ENCODE results near the gene SARS1. TPM values are rescaled to one million over a fixed set of nuclear protein-coding genes. Genes with fewer than 3 reads are reported as not detected.
A peak's percentile ranks its signal among the peaks of the same experiment; 100 is the strongest.

SARS1 gene
- total and polyA plus RNA-seq, 2 of the 13 experiments (the other 11 are each of a cell fraction or from before 2014, with no cell fraction given) = 103 to 134 TPM

DNA sequence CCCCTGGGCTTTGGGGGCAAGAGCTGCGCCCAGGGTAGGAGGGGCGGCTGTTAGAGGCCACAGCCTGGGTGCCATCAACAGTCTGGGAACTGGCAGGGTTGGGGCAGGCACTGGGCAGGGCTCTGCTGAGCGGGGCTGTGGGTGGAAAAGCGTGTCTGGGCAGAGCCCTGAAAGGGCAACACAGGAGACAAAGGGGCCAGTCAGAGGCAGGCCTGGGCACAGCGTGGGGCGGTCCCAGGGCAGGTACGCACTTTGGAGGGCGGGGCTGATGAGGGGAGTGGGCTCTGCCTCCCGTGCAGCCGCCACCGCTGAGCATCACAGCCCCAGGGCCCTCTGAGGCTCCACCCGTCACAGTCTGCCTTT, 49.5 kb downstream of the SARS1 start:
- POLR2A ChIA-PET = interaction anchor here (1.2 to 1.8 kb wide), 2 partner anchors 13 to 135 kb away, joined by 4 to 6 read pairs; partner anchors contain the start of gene SORT1
- FAIRE-seq (no peak), ATAC-seq (peak; percentile 13), DNase-seq (ENCODE audit: low spot score) (no peak)
- TF ChIP-seq NCOA1 (CRISPR knock-in tag; IDR thresholded peaks at IDR 0.05) = peak; percentile 41; the same call in 1 of the 2 replicates
- peak; percentile 50 for TF ChIP-seq ZNF883 (CRISPR knock-in tag; IDR thresholded peaks at IDR 0.05; ENCODE audit: not compliant biosample characterization)
- no peak for TF ChIP-seq TAF1 (CRISPR knock-in tag; IDR thresholded peaks at IDR 0.05)
- TF ChIP-seq GFI1 (CRISPR knock-in tag; IDR thresholded peaks at IDR 0.05; ENCODE audit: borderline replicate concordance) = 0 out of 2 replicates have a peak, but pooled peaks have one; percentile 17
- no peak for TF ChIP-seq ZNF781 (CRISPR knock-in tag; IDR thresholded peaks at IDR 0.05; ENCODE audit: borderline replicate concordance, not compliant biosample characterization)
- TF ChIP-seq, protein P1, sequence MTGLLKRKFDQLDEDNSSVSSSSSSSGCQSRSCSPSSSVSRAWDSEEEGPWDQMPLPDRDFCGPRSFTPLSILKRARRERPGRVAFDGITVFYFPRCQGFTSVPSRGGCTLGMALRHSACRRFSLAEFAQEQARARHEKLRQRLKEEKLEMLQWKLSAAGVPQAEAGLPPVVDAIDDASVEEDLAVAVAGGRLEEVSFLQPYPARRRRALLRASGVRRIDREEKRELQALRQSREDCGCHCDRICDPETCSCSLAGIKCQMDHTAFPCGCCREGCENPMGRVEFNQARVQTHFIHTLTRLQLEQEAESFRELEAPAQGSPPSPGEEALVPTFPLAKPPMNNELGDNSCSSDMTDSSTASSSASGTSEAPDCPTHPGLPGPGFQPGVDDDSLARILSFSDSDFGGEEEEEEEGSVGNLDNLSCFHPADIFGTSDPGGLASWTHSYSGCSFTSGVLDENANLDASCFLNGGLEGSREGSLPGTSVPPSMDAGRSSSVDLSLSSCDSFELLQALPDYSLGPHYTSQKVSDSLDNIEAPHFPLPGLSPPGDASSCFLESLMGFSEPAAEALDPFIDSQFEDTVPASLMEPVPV (CRISPR knock-in tag; IDR thresholded peaks at IDR 0.05) = 0 out of 2 replicates have a peak, but pooled peaks have one; percentile 41
- 0 out of 2 replicates have a peak, but pooled peaks have one; percentile 45 for TF ChIP-seq ZNF607 (CRISPR knock-in tag; IDR thresholded peaks at IDR 0.05; ENCODE audit: borderline replicate concordance)
- TF ChIP-seq, protein P2, sequence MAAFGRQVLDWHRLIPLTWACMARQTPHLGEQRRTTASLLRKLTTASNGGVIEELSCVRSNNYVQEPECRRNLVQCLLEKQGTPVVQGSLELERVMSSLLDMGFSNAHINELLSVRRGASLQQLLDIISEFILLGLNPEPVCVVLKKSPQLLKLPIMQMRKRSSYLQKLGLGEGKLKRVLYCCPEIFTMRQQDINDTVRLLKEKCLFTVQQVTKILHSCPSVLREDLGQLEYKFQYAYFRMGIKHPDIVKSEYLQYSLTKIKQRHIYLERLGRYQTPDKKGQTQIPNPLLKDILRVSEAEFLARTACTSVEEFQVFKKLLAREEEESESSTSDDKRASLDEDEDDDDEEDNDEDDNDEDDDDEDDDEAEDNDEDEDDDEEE (CRISPR knock-in tag; IDR thresholded peaks at IDR 0.05) = 0 out of 2 replicates have a peak, but pooled peaks have one; percentile 56
- TF ChIP-seq, protein P3, sequence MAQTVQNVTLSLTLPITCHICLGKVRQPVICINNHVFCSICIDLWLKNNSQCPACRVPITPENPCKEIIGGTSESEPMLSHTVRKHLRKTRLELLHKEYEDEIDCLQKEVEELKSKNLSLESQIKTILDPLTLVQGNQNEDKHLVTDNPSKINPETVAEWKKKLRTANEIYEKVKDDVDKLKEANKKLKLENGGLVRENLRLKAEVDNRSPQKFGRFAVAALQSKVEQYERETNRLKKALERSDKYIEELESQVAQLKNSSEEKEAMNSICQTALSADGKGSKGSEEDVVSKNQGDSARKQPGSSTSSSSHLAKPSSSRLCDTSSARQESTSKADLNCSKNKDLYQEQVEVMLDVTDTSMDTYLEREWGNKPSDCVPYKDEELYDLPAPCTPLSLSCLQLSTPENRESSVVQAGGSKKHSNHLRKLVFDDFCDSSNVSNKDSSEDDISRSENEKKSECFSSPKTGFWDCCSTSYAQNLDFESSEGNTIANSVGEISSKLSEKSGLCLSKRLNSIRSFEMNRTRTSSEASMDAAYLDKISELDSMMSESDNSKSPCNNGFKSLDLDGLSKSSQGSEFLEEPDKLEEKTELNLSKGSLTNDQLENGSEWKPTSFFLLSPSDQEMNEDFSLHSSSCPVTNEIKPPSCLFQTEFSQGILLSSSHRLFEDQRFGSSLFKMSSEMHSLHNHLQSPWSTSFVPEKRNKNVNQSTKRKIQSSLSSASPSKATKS (CRISPR knock-in tag; IDR thresholded peaks at IDR 0.05) = peak; percentile 70; the same call in 1 of the 2 replicates
- Histone ChIP-seq H3K4me1 (ENCODE audit: insufficient read depth, low read length) (no peaks in the 10 kb centered on the region), H2AFZ (ENCODE audit: low read length) (no peak overlapping the region), H3K27me3 (ENCODE audit: control insufficient read depth in 1 of 2, insufficient read depth in 2 of 2, low read length in 2 of 2) (no peaks in the 10 kb centered on the region), H3K27ac (ENCODE audit: extremely low read length, insufficient read depth, low read length) (no peak overlapping the region), H4K20me1 (ENCODE audit: insufficient read depth, low read length) (no peaks in the 10 kb centered on the region), H3K4me2 (ENCODE audit: low read depth, low read length) (no peak overlapping the region), H3K79me2 (ENCODE audit: insufficient read depth, low read length) (no peaks in the 10 kb centered on the region), H3K4me3 (replicated peaks in 1 of 3; ENCODE audit: insufficient read depth in 1 of 3, low read depth in 2 of 3, low read length in 3 of 3) (no peak overlapping the region), H3K36me3 (replicated peaks in 1 of 2; ENCODE audit: control insufficient read depth in 1 of 2, insufficient read depth in 2 of 2, low read length in 2 of 2) (peaks cover 3 to 16% of the 10 kb centered on the region in 2 experiments; a peak in 4 of 5 replicates), H3K9me3 (ENCODE audit: low read length) (no peaks in the 10 kb centered on the region), H3K9ac (ENCODE audit: insufficient read depth, low read depth, low read length) (no peak overlapping the region)
- WGBS (ENCODE audit: low lambda C conversion rate) = 50% methylated on average over 2 of the region's 12 CpGs
- in situ Hi-C loops (cut with HindIII; ENCODE audit: extremely low pct_ligation_motif_present, low pct_unique_long_range_greater_than_20kb) (loop anchor here (5.0 to 10.0 kb wide), 3 partner anchors 61 to 272 kb away; partner anchors contain the start of gene GPR61), intact Hi-C loops (cut with micrococcal nuclease; ENCODE audit: unreplicated experiment) (loop anchor here (1.0 to 5.0 kb wide), 6 partner anchors 11 to 171 kb away; partner anchors contain the start of genes PSRC1 and TMEM167B)
- CTCF ChIA-PET (ENCODE audit: low intra/inter-chr PET ratio, low total read pairs) = interaction anchor here (0.8 to 3.0 kb wide), 15 partner anchors 12 to 435 kb away, joined by 3 to 76 read pairs (median 7); partner anchors contain the start of genes CYB561D1, PSRC1 and SORT1
- BruUV-seq (replicated peaks) = no TSS peak

All from HepG2 (cell line).